ENCODE measurements around the gene RAB37. TPM values are rescaled to one million over a fixed set of nuclear protein-coding genes. Genes with fewer than 3 reads are reported as not detected.

RAB37 gene
- total and polyA plus RNA-seq, 2 donors from 2014 or later = 1.7 to 5.6 TPM

GRCh38 chr17:74790161-74791058, 53.4 kb downstream of the RAB37 start:
- FAIRE-seq = no peak
- H3K9ac ChIP-seq (ENCODE audit: low read length in 3 of 3) = no peak overlapping the region
- TF ChIP-seq CTCF (IDR thresholded peaks at IDR 0.05; ENCODE audit: borderline replicate concordance, extremely low read depth, insufficient read depth) = no peak
- H3K36me3 ChIP-seq (ENCODE audit: control insufficient read depth in 2 of 3, insufficient read depth in 3 of 3, low read length in 3 of 3) = peaks cover 0 to 5% (median 5%) of the 10 kb centered on the region in 3 donors
- H3K27ac ChIP-seq (ENCODE audit: low read depth in 2 of 2, low read length in 2 of 2) = no peak overlapping the region
- H3K9me3 ChIP-seq (ENCODE audit: control insufficient read depth in 2 of 3, insufficient read depth in 1 of 3, low read length in 3 of 3) = no peaks in the 10 kb centered on the region
- no peak overlapping the region for H3K4me3 ChIP-seq (ENCODE audit: low read length in 3 of 3)
- no peaks in the 10 kb centered on the region for H3K27me3 ChIP-seq (ENCODE audit: control insufficient read depth, insufficient read depth, low read length)
- intact Hi-C loops (cut with DNase I) = loop anchor here (5.0 kb wide), 1 partner anchor 72 kb away; no protein-coding TSS in a partner anchor
- H3K4me1 ChIP-seq (ENCODE audit: control insufficient read depth in 2 of 3, insufficient read depth in 2 of 3, low read depth in 1 of 3, low read length in 3 of 3) = no peaks in the 10 kb centered on the region
- no peak for DNase-seq

- FAIRE-seq (no peak), DNase-seq (no peak)
- H3K9me3 ChIP-seq (ENCODE audit: control insufficient read depth in 2 of 3, insufficient read depth in 1 of 3, low read length in 3 of 3) = no peaks in the 10 kb centered on the region
- TF ChIP-seq CTCF (IDR thresholded peaks at IDR 0.05; ENCODE audit: borderline replicate concordance, extremely low read depth, insufficient read depth) = no peak
- H3K27me3 ChIP-seq (ENCODE audit: control insufficient read depth, insufficient read depth, low read length) = no peaks in the 10 kb centered on the region
- H3K9ac ChIP-seq (ENCODE audit: low read length in 3 of 3) = no peak overlapping the region
- no peak overlapping the region for H3K4me3 ChIP-seq (ENCODE audit: low read length in 3 of 3)
- H3K27ac ChIP-seq (ENCODE audit: low read depth in 2 of 2, low read length in 2 of 2) = no peak overlapping the region
- intact Hi-C loops (cut with DNase I) = loop anchor here (5.0 kb wide), 1 partner anchor 70 kb away; no protein-coding TSS in a partner anchor
- H3K4me1 ChIP-seq (ENCODE audit: control insufficient read depth in 2 of 3, insufficient read depth in 2 of 3, low read depth in 1 of 3, low read length in 3 of 3) = no peaks in the 10 kb centered on the region
- H3K36me3 ChIP-seq (ENCODE audit: control insufficient read depth in 2 of 3, insufficient read depth in 3 of 3, low read length in 3 of 3) = peaks cover 0 to 9% (median 8%) of the 10 kb centered on the region in 3 donors
Observed at GRCh38 chr17:74792586-74793105, 55.6 kb downstream of the RAB37 start.

- H3K4me3 ChIP-seq (ENCODE audit: low read length in 3 of 3) = no peak overlapping the region
- no peak for DNase-seq
- intact Hi-C loops (cut with DNase I) = no loop called here
- H3K27me3 ChIP-seq (ENCODE audit: control insufficient read depth, insufficient read depth, low read length) = no peaks in the 10 kb centered on the region
- peaks cover 0 to 13% (median 8%) of the 10 kb centered on the region in 3 donors for H3K36me3 ChIP-seq (ENCODE audit: control insufficient read depth in 2 of 3, insufficient read depth in 3 of 3, low read length in 3 of 3)
- H3K4me1 ChIP-seq (ENCODE audit: control insufficient read depth in 2 of 3, insufficient read depth in 2 of 3, low read depth in 1 of 3, low read length in 3 of 3) = no peaks in the 10 kb centered on the region
- H3K27ac ChIP-seq (ENCODE audit: low read depth in 2 of 2, low read length in 2 of 2) = no peak overlapping the region
- no peak for TF ChIP-seq CTCF (IDR thresholded peaks at IDR 0.05; ENCODE audit: borderline replicate concordance, extremely low read depth, insufficient read depth)
- H3K9me3 ChIP-seq (ENCODE audit: control insufficient read depth in 2 of 3, insufficient read depth in 1 of 3, low read length in 3 of 3) = no peaks in the 10 kb centered on the region
- H3K9ac ChIP-seq (ENCODE audit: low read length in 3 of 3) = no peak overlapping the region
- FAIRE-seq = no peak
Observed at GRCh38 chr17:74795327-74796020, 58.4 kb downstream of the RAB37 start.

Data from kidney (tissue), 14 donors.